ENCODE data around the gene CLIC4.
"Not testable (repeated sequence)": the region's sequence is repeated elsewhere in the genome, so short reads cannot be mapped to it uniquely, and the experiment has no call there.

The CLIC4 gene

GRCh38 chr1:24748191-24749121 is 3.2 kb downstream of the CLIC4 start:
- no peak for DNase-seq

DNA sequence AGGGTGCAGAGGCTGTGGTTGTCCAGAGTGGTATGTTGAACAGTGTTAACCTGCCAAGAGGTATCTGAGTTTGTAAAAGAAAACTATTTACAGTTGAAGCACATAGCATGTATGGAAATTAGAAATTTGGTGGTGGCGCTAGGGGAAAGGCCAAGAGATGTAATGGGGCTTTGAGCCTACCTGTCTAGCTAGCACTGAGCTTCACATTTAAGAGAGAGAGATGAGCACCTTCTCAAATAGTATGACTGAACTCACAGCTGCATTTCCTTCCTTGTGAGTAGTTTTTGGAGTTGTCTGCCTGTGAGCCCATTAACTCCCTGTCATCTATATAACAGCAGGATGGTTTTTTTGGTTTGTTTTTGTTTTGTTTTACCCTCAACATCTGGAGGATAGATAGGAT is 4.0 kb downstream of the CLIC4 start:
- DNase-seq, result no peak

- DNase-seq, result no peak
Measured at GRCh38 chr1:24749886-24750285, 4.6 kb downstream of the CLIC4 start.

- DNase-seq, result no peak
Measured at GRCh38 chr1:24751833-24752232, 6.6 kb downstream of the CLIC4 start.

GRCh38 chr1:24752305-24752704 is 7.1 kb downstream of the CLIC4 start:
- DNase-seq, result no peak

DNA sequence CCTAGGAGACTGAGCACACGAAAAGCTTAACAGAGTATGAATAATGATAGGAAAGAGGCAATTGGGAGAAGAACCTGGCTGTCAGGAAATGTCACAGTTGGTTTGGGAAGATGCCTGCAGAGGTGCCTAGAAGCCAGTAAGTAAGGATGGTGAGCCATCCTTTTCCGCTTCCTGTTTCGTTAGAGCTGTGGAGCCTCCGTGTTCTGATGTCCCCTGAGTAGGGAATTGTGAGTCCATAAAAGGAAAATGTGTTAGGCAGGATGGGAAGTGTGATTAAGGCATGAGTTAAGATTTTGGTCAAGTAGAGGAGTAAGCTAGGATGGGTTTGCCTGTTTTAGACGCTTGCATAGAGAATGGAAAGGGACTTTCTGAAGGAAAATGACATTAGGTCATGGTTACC is 9.0 kb downstream of the CLIC4 start:
- no peak for DNase-seq

DNA sequence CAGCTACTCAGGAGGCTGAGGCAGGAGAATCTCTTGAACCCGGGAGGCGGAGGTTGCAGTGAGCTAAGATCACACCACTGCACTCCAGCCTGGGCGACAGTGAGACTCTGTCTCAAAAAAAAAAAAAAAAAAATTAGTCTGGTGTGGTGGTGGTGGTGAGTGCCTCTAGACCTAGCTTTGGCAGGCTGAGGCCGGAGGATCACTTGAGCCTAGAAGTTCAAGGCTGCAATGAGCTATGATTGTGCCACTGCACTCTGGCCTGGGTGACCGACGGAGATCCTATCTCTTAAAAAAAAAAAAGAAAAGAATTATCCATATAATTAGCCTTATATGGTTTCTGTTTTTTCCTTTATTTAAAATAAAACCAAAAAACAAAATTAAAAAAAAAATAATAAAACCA is 10.1 kb downstream of the CLIC4 start:
- DNase-seq, result not testable (repeated sequence)

GRCh38 chr1:24756395-24756794 is 11.1 kb downstream of the CLIC4 start:
- DNase-seq, result no peak

DNA sequence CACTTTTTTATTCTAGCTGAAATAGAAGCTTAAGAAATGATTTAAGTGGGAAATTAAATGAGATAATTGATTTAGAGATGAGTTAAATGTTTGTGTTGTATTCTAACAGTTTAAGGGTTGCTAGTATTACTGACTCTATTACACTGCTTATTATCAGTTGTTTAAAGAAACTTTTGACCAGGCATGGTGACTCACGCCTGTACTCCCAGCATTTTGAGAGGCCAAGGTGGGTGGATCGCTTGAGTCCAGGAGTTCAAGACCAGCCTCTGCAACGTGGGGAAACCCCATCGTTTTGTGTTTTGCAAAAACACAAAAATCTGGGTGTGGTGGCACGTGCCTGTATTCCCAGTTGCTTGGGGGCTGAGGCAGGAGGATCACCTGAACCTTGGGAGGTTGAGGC is 14.2 kb downstream of the CLIC4 start:
- no peak for DNase-seq

DNA sequence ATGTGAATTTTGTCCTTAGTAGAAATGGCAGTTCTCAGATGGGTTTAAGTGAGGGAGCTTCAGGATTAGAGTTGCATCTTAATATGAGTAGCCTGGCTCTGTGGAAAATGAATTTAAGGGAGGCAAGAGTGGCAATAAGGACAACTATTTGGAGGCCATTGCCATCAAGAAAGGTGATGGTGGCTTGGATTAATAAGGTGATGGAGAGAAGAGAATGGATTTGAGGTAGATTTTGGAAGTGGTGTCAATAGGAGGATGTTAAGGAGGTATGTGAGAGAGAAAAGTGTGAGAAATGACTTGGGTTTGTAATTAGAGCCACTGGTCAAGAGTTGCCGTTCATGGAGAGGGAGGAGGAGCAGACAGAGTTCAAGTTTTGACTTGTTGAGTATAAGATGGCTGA is 16.3 kb downstream of the CLIC4 start:
- DNase-seq, result no peak

- no peak for DNase-seq
Measured at GRCh38 chr1:24762133-24762676, 17.0 kb downstream of the CLIC4 start.

DNA sequence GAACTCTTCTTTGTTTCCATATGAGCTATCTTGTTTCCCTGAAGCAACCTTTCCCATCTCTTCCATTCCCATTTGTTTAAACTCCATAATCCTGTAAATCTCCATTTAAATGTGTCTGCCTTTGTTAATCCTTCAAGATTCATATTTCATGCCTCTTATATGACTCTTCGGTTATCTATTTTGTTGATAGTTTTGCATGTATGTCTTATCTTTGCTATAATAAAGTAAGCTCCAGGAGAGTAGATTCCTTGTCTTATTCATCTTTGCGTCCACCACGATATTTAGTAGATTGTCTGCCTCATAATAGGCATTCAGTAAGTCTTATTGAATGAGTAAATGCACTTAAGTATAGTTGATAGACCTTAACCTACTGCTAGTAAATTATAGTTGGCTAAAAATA is 18.4 kb downstream of the CLIC4 start:
- no peak for DNase-seq

GRCh38 chr1:24764439-24764838 is 19.2 kb downstream of the CLIC4 start:
- DNase-seq, result no peak

DNA sequence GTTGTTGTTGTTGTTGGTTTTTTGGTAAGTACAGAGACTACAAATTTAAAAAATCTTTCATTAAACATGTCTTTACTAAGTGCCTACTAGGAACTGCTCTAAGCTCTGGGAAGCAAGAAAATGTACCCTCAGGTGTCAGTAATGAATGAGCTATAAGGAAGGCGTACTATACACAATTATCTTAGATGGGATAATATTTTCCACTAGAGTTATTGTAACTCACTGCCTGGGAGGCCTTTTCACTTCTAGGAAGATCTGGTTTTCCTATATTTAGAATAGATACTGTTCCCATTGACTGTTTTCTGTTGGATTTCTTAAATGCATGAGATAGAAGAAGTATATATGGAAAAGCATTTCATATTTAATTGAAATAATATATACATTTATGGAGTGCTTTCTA is 19.6 kb downstream of the CLIC4 start:
- DNase-seq, result no peak

DNA sequence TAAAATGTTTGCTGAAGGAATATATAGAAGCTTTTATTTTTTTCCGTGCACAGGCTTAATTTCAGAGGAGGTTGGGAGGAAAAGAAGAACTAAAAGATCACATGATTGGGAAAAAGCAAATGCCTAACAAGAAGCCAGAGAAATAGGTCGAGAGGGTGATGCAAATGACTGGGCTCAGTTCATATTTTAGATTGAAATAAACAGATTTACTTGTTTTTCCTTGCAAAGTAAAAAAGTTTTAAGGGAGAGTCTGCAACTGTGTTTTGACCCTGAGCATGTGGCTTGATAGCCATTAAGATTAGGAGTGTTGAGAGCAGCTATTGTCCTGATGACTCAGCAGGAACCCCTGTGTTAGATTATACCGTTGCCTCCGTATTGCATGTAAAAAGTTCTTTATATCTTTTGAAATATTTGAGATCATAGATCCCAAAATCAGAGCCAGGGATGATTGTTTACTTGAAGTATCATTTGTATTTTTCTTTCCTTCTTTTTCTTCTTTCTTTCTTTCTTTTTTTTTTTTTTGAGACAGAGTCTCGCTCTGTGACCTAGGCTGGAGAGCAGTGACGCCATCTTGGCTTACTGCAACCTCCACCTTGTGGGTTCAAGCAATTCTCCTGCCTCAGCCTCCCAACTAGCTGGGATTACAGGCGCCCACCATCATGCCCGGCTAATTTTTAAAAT is 20.2 kb downstream of the CLIC4 start:
- no peak for DNase-seq

DNA sequence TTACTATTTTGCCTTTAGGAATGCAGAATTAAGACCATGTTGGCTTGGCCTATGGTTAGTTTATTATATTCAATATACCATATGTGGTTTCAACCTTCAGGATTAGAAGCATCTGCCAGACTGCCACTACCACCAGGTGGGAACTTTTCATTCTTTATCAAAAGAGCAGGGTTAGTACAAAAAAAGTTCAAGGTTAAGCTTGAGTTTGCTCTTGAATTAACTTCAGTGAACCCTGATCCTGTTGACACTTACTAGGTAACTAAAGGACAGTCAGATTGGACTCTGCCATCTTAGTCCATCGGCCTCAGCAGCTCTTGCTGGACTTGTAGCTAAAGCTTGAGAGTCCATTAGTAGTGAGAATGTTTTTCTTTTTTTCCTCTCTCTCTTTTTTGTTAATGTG is 22.1 kb downstream of the CLIC4 start:
- DNase-seq, result no peak

DNA sequence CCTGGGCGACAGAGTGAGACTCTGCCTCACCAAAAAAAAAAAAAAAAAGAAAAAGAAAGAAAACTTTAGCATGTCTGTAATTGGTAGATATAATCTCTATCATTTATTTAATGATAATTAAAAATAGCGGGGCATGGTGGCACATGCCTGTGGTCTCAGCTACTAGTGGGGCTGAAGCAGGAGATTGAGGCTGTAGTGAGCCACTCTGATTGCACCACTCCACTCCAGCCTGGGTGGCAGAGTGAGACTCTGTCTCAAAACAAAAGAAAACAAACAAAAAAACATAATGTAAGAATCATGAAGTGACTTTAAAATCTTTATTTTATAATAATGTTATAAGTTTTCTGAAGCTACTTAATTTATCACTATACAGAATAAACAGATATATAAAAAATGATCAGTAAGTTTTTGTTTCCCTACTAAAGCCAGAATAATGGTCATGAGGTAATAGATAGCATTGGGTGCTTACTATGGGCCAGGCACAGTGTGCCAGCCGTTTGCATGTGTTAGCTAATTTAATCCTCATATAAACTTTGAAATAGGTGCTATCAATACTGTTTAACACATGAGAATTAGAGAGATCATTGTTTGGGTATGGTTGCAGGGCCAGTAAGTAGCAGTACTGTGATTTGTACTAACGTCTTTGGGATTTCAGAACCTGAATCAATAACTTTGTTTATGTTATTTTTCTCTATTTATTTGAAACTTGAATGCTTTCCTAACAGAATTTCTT is 23.8 kb downstream of the CLIC4 start:
- no peak for DNase-seq

DNA sequence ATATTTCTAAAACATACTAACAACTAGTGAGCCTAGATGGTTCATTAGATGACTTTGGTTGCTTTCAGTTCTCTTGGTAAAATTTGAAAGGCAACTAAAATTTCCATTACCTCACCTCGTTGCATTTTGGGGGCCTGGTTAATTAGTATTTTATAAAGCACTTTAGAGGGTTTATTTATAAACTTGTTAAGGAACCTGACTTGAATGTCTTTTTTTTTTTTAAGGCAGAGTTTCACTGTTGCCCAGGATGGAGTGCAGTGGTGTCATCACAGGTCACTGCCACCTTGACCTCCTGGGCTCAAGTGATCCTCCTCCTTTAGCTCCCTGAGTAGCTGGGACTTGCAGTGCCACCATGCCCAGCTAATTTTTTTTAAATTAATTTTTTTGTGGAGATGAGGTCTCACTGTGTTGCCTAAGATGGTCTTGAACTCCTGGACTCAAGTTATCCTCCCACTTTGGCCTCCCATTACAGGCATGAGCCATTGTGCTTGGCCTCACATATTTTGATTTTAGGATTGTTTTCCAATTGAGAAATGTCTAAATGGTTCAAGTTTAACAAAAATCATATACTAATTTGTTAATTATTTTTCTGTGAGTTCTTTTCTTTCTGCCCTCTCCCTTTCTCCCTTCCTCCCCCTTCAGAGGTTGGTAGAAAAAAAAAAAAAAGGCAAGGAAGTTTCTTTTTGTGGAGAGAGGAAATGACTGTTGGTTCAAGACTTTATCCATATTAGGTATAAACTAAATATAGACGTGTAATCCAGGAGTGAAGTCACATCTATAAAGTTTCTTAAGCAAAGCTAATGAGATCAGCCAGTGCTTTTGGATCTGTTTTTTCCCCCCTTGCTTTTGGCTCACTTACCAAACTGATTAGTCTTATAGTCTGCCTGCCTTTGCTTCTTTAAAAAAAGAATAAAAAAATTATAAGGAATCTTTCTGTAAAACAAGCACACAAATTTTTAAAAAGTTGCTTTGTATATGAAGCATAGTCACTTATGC is 24.7 kb downstream of the CLIC4 start:
- DNase-seq, result no peak

DNA sequence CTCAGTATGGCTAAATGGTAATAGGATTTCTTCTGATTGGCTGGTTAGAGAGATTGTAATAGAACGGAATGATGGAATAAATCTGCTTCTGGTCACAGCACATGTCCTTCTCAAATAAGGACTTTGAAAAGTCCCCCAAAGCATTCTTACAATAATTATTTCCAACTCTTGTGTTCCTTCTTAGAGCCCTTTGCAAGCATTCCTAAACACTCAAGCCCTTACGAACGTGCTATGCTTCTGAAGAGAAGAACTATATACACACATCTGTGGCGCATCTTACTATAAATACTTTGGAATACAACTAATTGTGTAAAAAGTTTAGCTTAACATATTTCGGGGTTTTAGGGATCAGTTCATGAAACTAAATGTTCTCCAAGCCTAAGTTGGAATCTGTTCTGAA is 25.6 kb downstream of the CLIC4 start:
- DNase-seq, result no peak

DNA sequence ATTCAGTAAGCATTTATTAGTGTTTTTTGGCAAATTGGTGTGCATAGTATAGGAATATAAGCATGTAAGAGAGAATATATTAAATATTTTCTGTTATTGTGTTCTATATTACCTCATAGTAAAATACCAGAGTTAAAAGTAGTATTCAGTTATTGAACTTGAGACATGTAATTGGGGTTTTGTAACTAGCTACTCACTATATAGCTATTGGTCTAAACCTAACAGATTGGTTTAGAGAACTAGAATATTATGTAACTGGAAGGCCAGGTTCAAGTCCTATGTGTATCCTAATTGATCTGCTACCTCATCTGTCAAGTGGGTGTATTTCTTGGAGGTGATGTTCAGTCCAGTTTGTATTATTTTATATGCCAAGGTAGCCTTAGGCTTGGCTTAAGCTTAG is 26.3 kb downstream of the CLIC4 start:
- no peak for DNase-seq

GRCh38 chr1:24773618-24774017 is 28.4 kb downstream of the CLIC4 start:
- DNase-seq, result no peak

DNA sequence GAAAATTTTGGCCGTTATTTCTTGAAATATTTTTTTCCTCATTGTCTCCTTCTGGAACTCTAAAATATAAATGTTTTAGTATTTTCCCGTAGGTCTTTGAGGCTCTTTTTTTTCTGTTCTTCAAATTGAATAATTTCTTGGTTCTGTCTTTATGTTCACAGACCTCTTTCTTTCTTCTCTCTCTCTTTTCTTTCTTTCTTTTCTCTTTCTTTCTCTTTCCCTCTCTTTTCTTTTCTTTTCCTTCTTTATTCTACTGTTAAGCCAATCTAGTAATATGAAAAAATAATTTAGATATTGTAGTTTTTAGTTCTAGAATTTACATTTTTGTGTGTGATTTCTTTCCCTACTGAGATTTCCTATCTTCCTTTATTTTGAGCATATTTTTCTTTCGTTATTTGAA is 30.1 kb downstream of the CLIC4 start:
- no peak for DNase-seq

Measured in left hindlimb (tissue), 1 donor.